GM19025 (cell line): ENCODE results near the gene DCDC1.
"Not testable (repeated sequence)": the region's sequence is repeated elsewhere in the genome, so short reads cannot be mapped to it uniquely, and the experiment has no call there.

Experiments
- ATAC-seq: cut with Tn5 transposase; IDR thresholded peaks from one replicate; pipeline ENCODE4 v1.9.1; 2021; ENCODE audit warnings: mild to moderate bottlenecking, low read depth, moderate library complexity; ENCODE audit not compliant: unreplicated experiment

Gene DCDC1

GRCh38 chr11:31337806-31338205, 31.7 kb downstream of the DCDC1 start:
- no peak for ATAC-seq

GRCh38 chr11:31328697-31329096, 40.8 kb downstream of the DCDC1 start:
- no peak for ATAC-seq

GRCh38 chr11:31327417-31327816, 42.1 kb downstream of the DCDC1 start:
- ATAC-seq: no peak

GRCh38 chr11:31326470-31327148, 42.9 kb downstream of the DCDC1 start:
- no peak for ATAC-seq

DNA sequence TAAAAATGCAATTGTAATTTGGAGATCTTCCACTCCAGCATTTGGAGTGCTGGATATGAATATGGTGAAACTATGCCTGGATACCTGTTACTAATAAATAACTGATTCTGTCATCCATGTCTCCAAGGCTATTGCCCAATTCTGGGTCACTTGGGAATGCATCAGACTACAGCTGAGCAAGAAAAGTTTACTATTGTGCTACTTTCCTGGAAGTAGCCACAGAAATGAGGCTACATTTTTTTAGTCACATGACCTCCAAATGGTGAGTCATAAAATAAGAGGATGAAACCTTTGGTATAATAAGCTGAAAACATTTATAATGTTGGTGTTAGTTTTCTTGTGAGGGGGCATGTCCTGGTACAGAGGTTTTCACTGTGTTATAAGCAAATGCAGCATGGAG, 44.4 kb downstream of the DCDC1 start:
- no peak for ATAC-seq

GRCh38 chr11:31323145-31323544, 46.4 kb downstream of the DCDC1 start:
- ATAC-seq: no peak

- ATAC-seq: not testable (repeated sequence)
These were observed 48.0 kb downstream of the DCDC1 start for GRCh38 chr11:31321494-31321893.

- ATAC-seq: no peak
These were observed 65.8 kb downstream of the DCDC1 start for GRCh38 chr11:31303644-31304180.

GRCh38 chr11:31301549-31302510, 67.7 kb downstream of the DCDC1 start:
- ATAC-seq: no peak

- ATAC-seq: no peak
These were observed 74.2 kb downstream of the DCDC1 start for GRCh38 chr11:31295308-31295707.

GRCh38 chr11:31273527-31273926, 96.0 kb downstream of the DCDC1 start:
- ATAC-seq: not testable (repeated sequence)

DNA sequence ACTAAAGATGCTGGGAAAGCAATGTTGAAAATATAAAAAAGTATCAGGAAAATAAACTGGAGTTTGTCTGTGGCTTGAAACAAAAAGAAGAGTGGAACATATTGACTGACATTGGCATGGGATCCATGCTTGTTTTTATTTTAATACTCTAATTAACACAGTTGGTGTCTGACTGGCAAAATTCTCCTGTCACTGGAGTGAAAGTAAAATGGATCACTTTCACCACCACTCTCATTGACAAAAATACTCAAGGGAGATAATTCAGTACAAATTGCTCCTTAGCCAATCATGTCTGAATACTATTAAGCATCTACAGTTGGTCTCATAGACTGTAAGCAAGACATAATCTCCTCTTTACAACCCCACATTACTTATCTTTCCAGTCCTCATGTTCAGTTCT, 101.8 kb downstream of the DCDC1 start:
- ATAC-seq: no peak

DNA sequence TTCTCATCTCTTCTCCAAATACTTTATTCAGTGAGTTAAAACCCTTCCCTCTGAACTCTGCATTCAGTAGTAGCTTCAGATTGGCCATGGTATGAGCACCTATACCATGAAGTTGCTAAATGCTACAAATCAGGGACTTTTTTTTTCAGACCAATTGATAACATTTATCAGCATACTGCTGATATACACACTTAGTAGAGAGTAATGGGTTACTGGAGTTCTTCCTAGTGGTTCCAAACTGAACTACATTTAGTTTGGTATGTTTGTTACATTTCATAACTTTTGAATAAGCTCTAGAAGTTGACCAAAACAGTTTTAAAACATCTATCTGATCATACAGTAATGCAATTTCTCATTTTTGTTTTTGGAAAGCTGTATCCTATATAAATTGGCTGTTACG, 104.7 kb downstream of the DCDC1 start:
- no peak for ATAC-seq

GRCh38 chr11:31262761-31263160, 106.8 kb downstream of the DCDC1 start:
- no peak for ATAC-seq

DNA sequence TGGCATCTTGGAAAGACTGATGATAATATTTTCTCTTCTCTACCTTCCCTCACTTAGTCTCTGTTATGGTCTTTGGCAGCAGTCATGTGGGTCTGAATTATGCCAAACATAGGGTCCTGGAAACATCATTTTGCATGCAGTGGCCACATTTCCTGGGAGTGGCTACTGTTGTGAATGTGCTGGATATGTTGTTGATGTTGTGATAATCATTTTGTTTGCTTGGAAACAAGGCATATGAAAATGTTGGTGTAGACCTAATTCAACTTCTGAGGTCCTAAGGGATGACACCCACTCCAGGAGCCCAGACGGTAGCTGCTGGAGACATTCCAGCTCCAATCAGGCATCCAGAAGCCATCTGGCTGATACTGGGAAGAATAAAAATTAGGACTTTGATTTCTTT, 109.7 kb downstream of the DCDC1 start:
- ATAC-seq: no peak

DNA sequence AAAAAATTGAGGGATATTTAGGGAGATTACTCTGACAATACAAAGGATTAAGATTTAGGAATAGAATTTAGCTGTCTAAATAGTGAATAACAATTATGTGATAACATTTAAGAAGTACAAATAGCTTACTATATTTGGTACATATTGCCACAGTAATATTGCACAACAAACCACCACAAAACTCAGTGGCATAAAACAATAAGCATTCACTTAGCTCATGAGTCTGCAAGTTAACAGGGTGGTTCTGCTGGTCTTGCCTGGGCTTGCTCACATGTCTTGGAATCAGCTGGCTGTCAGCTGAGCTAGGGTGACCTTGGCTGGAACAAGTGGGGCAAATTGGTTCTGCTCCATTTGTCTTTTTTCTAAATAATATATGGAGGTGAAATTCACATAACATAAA, 115.1 kb downstream of the DCDC1 start:
- ATAC-seq: no peak

- no peak for ATAC-seq
These were observed 120.8 kb downstream of the DCDC1 start for GRCh38 chr11:31248768-31249167.

- ATAC-seq: no peak
These were observed 122.2 kb downstream of the DCDC1 start for GRCh38 chr11:31247321-31247720.

GRCh38 chr11:31246451-31247165, 122.9 kb downstream of the DCDC1 start:
- ATAC-seq: no peak

DNA sequence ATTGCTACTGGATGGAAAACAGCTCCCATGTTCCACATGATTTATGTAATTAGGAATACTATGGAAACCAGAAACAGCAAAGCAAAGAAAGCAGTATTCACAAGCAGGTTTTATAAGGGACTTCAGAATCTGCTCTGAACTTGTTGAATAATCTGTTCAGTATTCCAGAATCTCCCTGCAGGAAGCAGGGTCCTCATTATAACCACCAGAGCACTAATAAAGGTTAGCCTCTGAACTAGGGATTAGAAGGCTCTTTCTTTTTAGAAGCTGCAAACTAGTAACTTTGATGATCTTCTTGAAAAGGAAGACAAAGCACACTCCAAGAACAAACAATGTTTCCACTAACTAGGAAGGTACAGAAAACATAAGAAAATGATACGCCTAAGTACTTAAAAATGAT, 125.8 kb downstream of the DCDC1 start:
- ATAC-seq: no peak
